Neutrophil (primary cell): ENCODE data around the gene IL27RA.
"Not testable (repeated sequence)": the region's sequence is repeated elsewhere in the genome, so short reads cannot be mapped to it uniquely, and the experiment has no call there.

ENCODE experiments used
- H3K27ac ChIP-seq: fragments of 200-600 bp; sonication (generic); 2 replicates; pipeline ENCODE4 v1.5.1; 2016; ENCODE audit warnings: mild to moderate bottlenecking, moderate library complexity
- H3K27me3 ChIP-seq: fragments of 200-600 bp; sonication (generic); 2 replicates; pipeline ENCODE4 v1.6.0; 2016; ENCODE audit warnings: mild to moderate bottlenecking
- H3K36me3 ChIP-seq: fragments of 200-600 bp; sonication (generic); 2 replicates; pipeline ENCODE4 v1.5.1; 2017
- H3K4me1 ChIP-seq, 2 experiments: fragments of 200-600 bp in 1 of 2; sonication (generic) in 1 of 2; 1 replicate in 1 of 2; 2 replicates in 1 of 2; pipeline versions ENCODE4 v1.5.1 to v1.6.1; 2013 to 2016; ENCODE audit warnings: low read depth in 1 of 2, low read length in 1 of 2, mild to moderate bottlenecking in 1 of 2, moderate library complexity in 1 of 2; ENCODE audit not compliant: control insufficient read depth in 1 of 2, insufficient read depth in 1 of 2
- H3K4me3 ChIP-seq, 2 experiments: fragments of 200-600 bp in 1 of 2; sonication (generic) in 1 of 2; 1 replicate in 1 of 2; 2 replicates in 1 of 2; pipeline ENCODE4 v1.5.1; 2013 to 2016; ENCODE audit warnings: low read depth in 1 of 2, low read length in 1 of 2, mild to moderate bottlenecking in 1 of 2, moderate library complexity in 1 of 2
- H3K9me3 ChIP-seq: fragments of 200-600 bp; sonication (generic); 2 replicates; pipeline ENCODE4 v1.5.1; 2016
- CTCF ChIP-seq: fragments of 200-600 bp; sonication (generic); IDR thresholded peaks from 2 replicates; pipeline ENCODE4 v1.5.1; 2016; ENCODE audit warnings: antibody characterized with exemption

The IL27RA gene

GRCh38 chr19:14021474-14021873 lies 10.1 kb upstream of the IL27RA start:
- H3K36me3 ChIP-seq = no peaks in the 10 kb centered on the region
- no peak for TF ChIP-seq CTCF
- H3K9me3 ChIP-seq = no peaks in the 10 kb centered on the region
- peaks cover 4 to 8% of the 10 kb centered on the region in 2 experiments for H3K4me1 ChIP-seq
- no peak overlapping the region for H3K27ac ChIP-seq
- H3K27me3 ChIP-seq = no peaks in the 10 kb centered on the region
- no peak overlapping the region for H3K4me3 ChIP-seq

- H3K4me1 ChIP-seq = peaks cover 4 to 8% of the 10 kb centered on the region in 2 experiments
- H3K36me3 ChIP-seq = no peaks in the 10 kb centered on the region
- no peaks in the 10 kb centered on the region for H3K9me3 ChIP-seq
- H3K27ac ChIP-seq = no peak overlapping the region
- peaks cover under 1% of the 10 kb centered on the region for H3K27me3 ChIP-seq
- H3K4me3 ChIP-seq = no peak overlapping the region
- no peak for TF ChIP-seq CTCF
Measured at GRCh38 chr19:14022469-14022868, 9.1 kb upstream of the IL27RA start.

GRCh38 chr19:14023404-14024235 lies 7.9 kb upstream of the IL27RA start:
- Histone ChIP-seq H3K4me1 (peaks cover 4 to 8% of the 10 kb centered on the region in 2 experiments), H3K9me3 (no peaks in the 10 kb centered on the region), H3K36me3 (no peaks in the 10 kb centered on the region), H3K27ac (no peak overlapping the region), H3K27me3 (peaks cover 11% of the 10 kb centered on the region), H3K4me3 (no peak overlapping the region)
- TF ChIP-seq CTCF = no peak

- Histone ChIP-seq H3K27me3 (peaks cover 42% of the 10 kb centered on the region), H3K4me1 (peaks cover 8 to 13% of the 10 kb centered on the region in 2 experiments)
- not testable (repeated sequence) for H3K4me3 ChIP-seq, H3K36me3 ChIP-seq, H3K9me3 ChIP-seq, H3K27ac ChIP-seq
Measured at GRCh38 chr19:14026652-14027192, 4.8 kb upstream of the IL27RA start.

- Histone ChIP-seq H3K36me3 (no peaks in the 10 kb centered on the region), H3K27me3 (peaks cover 54% of the 10 kb centered on the region), H3K4me1 (peaks cover 15 to 20% of the 10 kb centered on the region in 2 experiments), H3K9me3 (no peaks in the 10 kb centered on the region), H3K27ac (no peak within 1 kb of the TSS), H3K4me3 (no peak within 1 kb of the TSS)
- TF ChIP-seq CTCF = no peak
Measured at GRCh38 chr19:14027856-14028450, 3.6 kb upstream of the IL27RA start, which contains the start of gene RLN3. Gene RLN3 (plus strand): TSS chr19:14028148. CDS start chr19:14028205, 57 bp downstream.

- H3K9me3 ChIP-seq = no peaks in the 10 kb centered on the region
- H3K36me3 ChIP-seq = no peaks in the 10 kb centered on the region
- TF ChIP-seq CTCF = no peak
- H3K4me1 ChIP-seq = peaks cover 15 to 20% of the 10 kb centered on the region in 2 experiments
- peaks cover 55% of the 10 kb centered on the region for H3K27me3 ChIP-seq
- no peak overlapping the region for H3K27ac ChIP-seq
- H3K4me3 ChIP-seq = no peak overlapping the region
Measured at GRCh38 chr19:14028901-14029300, 2.7 kb upstream of the IL27RA start.
